Heart right ventricle (tissue), 16 donors: ENCODE measurements around the gene DIPK1A. TPM values are rescaled to one million over a fixed set of nuclear protein-coding genes. Genes with fewer than 3 reads are reported as not detected.

Experiments
- ATAC-seq, 8 donors: fragments of 200-7000 bp; cut with Tn5 transposase; one replicate each; pipeline ENCODE4 v1.9.1; 2020; ENCODE audit warnings: mild to moderate bottlenecking in 8 of 8, moderate library complexity in 8 of 8, moderate number of reproducible peaks in 1 of 8
- DNase-seq, 2 donors: peaks; one replicate each; pipeline ENCODE4 v3.0.0-alpha.2; 2020
- H3K27ac ChIP-seq, 10 donors: fragments of 200-600 bp; sonication (generic) in 2 of 10; one replicate each; pipeline versions ENCODE4 v1.5.0 to v1.8.0; 2020 to 2022; ENCODE audit warnings: mild to moderate bottlenecking in 3 of 10
- H3K27me3 ChIP-seq, 7 donors: fragments of 200-600 bp; one replicate each; pipeline ENCODE4 v1.8.0; 2021 to 2022; ENCODE audit warnings: mild to moderate bottlenecking in 2 of 7
- H3K36me3 ChIP-seq, 9 donors: fragments of 200-600 bp; sonication (generic) in 1 of 9; one replicate each; pipeline versions ENCODE4 v1.5.0 to v1.8.0; 2020 to 2022; ENCODE audit warnings: mild to moderate bottlenecking in 2 of 9
- H3K4me1 ChIP-seq, 9 donors: fragments of 200-600 bp; sonication (generic) in 1 of 9; one replicate each; pipeline versions ENCODE4 v1.5.0 to v1.8.0; 2020 to 2022; ENCODE audit warnings: mild to moderate bottlenecking in 4 of 9
- H3K4me3 ChIP-seq, 10 donors: fragments of 200-600 bp; sonication (generic) in 2 of 10; one replicate each; pipeline versions ENCODE4 v1.5.0 to v1.8.0; 2020 to 2022; ENCODE audit warnings: mild to moderate bottlenecking in 7 of 10, moderate library complexity in 2 of 10
- H3K9me3 ChIP-seq, 11 donors: fragments of 200-600 bp in 10 of 11; sonication (generic) in 2 of 11; one replicate each; pipeline versions ENCODE4 v1.5.0 to v1.8.0; 2013 to 2022; ENCODE audit warnings: mild to moderate bottlenecking in 2 of 11, control low read depth in 1 of 11, moderate library complexity in 1 of 11
- WGBS, 2 donors: extraction: QIAGEN DNeasy Blood & Tissue Kit; methylation state at CpG; one replicate each; pipeline ENCODE4 v1.1.7; 2013; ENCODE audit warnings: inconsistent platforms in 1 of 2; 5-methylcytosine and 5-hydroxymethylcytosine counted together
- intact Hi-C, 10 donors: fragments of 100-400 bp; cut with DNase I; formaldehyde crosslinking; loops; one replicate each; pipeline versions ENCODE4 v1.11.1 to v1.14.2; 2022
- polyA plus RNA-seq, 2 donors: library from polyadenylated mRNA; stranded (reverse); fragments of 200-250 nt; gene quantifications; one replicate each; pipeline ENCODE4 v1.2.3, GENCODE V29; 2013
- total RNA-seq, 10 donors: library from RNA; stranded (reverse); fragmentation: NEBNext Ultra II Directional in 3 of 10; extraction: Animal tissue kit (Norgen Biotek cat#: 25700) in 3 of 10; gene quantifications; one replicate each; pipeline versions ENCODE4 v1.2.1 to v1.2.4, GENCODE V29; 2021 to 2023
- TF ChIP-seq, protein P1 (sequence below), 9 donors: fragments of 200-600 bp; sonication (generic) in 2 of 9; IDR thresholded peaks; one replicate each; pipeline versions ENCODE4 v1.5.0 to v1.8.0; 2021 to 2022; ENCODE audit warnings: antibody characterized with exemption in 9 of 9, mild to moderate bottlenecking in 5 of 9, moderate library complexity in 1 of 9
- donor health status: Arrhythmogenic right ventricular cardiomyopathy.
- donor health status: ischemic (EF 13 %, LVEDD 7.1; RV severe dilation, severe dysfunction).
- donor health status: healthy with polysubstance abuse.
- donor health status: DM: no; HTN: yes; CAD: no.
- donor health status: DM: no; HTN: no; CAD: no.
- donor health status: ischemic (EF 25% LVEDD 6.9; RV normal size, moderate dysfunction).
- donor health status: ischemic (EF 25% LVEDD 5.7; RV mildly dilated, moderate dysfunction).
- donor health status: healthy.
- donor health status: DM: yes; HTN: yes; CAD: no.
- donor health status: Ischemic cardiomyopathy.
- donor health status: ischemic (EF 35%, LVEDD 5.7; RV mildly dilated, moderate dysfunction).
- donor health status: nonischemic (EF 11% LVEDD 7.7; RV severe dilation, severe dysfunction).
- donor health status: DM: yes; HTN: yes; CAD: no.
- donor health status: PGD.
- donor health status: ischemic (EF 29% LVEDD 5.4; RV normal size, mild dysfunction).
- donor health status: nonischemic (EF 23%, LVEDD 6.1; RV moderate dilation, normal function).

The DIPK1A gene
- total and polyA plus RNA-seq, 12 donors: 3.4 to 8.5 (median 6.3) TPM

GRCh38 chr1:92845908-92846307, 115.4 kb downstream of the DIPK1A start:
- TF ChIP-seq, protein P1, sequence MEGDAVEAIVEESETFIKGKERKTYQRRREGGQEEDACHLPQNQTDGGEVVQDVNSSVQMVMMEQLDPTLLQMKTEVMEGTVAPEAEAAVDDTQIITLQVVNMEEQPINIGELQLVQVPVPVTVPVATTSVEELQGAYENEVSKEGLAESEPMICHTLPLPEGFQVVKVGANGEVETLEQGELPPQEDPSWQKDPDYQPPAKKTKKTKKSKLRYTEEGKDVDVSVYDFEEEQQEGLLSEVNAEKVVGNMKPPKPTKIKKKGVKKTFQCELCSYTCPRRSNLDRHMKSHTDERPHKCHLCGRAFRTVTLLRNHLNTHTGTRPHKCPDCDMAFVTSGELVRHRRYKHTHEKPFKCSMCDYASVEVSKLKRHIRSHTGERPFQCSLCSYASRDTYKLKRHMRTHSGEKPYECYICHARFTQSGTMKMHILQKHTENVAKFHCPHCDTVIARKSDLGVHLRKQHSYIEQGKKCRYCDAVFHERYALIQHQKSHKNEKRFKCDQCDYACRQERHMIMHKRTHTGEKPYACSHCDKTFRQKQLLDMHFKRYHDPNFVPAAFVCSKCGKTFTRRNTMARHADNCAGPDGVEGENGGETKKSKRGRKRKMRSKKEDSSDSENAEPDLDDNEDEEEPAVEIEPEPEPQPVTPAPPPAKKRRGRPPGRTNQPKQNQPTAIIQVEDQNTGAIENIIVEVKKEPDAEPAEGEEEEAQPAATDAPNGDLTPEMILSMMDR (IDR thresholded peaks at IDR 0.05): no peak
- intact Hi-C loops: no loop called here
- ATAC-seq (no peak), DNase-seq (no peak)
- Histone ChIP-seq H3K4me3 (no peak overlapping the region), H3K27ac (no peak overlapping the region), H3K36me3 (peaks cover 0 to 65% (median 28%) of the 10 kb centered on the region in 9 donors), H3K4me1 (no peaks in the 10 kb centered on the region), H3K27me3 (no peaks in the 10 kb centered on the region), H3K9me3 (no peaks in the 10 kb centered on the region)
- WGBS, 2 donors: 64% methylated on average over 3 of the region's 3 CpGs

DNA sequence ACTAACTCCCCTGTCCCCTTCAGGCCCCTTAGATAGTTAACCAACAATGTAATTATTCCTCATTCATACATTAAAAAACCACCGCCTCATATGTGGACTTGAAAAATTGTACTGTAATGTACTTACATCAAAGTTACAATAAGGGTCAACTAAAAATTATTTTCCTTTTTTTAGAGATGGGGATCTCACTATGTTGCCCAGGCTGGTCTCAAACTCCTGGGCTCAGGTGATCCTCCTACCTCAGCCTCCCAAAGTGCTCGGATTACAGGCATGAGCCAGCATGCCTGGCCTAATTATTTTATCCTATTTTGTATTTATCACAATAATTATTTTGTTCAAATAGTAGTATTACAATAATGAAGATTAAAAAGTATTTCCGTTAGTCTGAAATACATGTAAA, 116.8 kb downstream of the DIPK1A start:
- H3K27ac ChIP-seq: no peak overlapping the region

DNA sequence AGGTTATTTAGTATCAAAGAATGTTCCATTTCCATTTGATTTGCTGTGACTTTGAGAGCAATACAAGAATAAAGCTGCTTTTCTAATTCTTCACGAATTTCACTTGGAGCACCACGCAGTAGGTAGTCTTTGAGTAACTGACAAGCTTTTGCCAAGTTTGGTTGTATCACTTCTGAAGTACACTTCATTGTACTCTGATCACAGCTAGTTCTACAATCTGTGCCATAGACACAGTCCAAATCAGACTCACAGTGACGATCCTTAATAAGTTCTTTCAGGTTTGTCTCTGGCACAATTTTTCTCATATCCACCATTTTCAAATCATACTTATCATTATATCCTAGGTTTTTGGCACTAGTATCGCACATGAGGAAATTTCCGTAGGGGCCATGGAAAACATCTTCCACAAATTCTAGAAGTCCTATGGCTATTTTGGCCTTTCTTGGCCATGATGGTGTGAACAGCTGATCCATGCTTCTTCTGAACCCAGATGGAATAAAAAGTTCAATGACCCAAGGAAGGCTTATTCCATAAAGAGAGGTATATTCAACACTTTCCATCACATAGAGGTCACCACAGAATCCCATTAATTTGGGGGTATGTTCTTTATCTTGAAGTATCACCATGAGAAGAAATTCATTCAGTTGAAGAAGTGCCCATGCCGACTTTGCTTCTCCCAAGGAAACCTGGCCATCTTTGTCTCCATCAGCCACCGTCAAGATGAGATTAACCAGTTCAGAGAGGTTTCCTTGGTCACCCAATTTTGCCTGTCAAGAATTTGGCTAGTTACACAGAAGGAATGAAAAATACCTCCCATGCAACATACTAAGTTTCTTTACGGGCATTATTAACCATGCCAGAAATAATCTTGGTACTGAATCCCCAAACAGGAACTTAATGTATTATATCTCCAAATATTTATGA, 117.6 kb downstream of the DIPK1A start:
- H3K4me3 ChIP-seq: no peak overlapping the region
- TF ChIP-seq, protein P1 (IDR thresholded peaks at IDR 0.05): no peak
- H3K4me1 ChIP-seq: peaks cover 0 to 17% (median 10%) of the 10 kb centered on the region in 9 donors
- 88 to 91% methylated on average over 8 of the region's 8 CpGs for WGBS, 2 donors
- H3K27me3 ChIP-seq: no peaks in the 10 kb centered on the region
- no peak for ATAC-seq
- no peak overlapping the region for H3K27ac ChIP-seq
- H3K36me3 ChIP-seq: peaks cover 0 to 71% (median 33%) of the 10 kb centered on the region in 9 donors
- H3K9me3 ChIP-seq: no peaks in the 10 kb centered on the region
- no peak for DNase-seq
- intact Hi-C loops: no loop called here

More for the DNA sequence above, 116.8 kb downstream of the DIPK1A start:
- no peak for ATAC-seq
- no peak for DNase-seq
- intact Hi-C loops: no loop called here
- Histone ChIP-seq H3K36me3 (peaks cover 0 to 68% (median 32%) of the 10 kb centered on the region in 9 donors), H3K4me1 (peaks cover 0 to 10% (median 3%) of the 10 kb centered on the region in 9 donors), H3K4me3 (no peak overlapping the region), H3K9me3 (no peaks in the 10 kb centered on the region), H3K27me3 (no peaks in the 10 kb centered on the region)
- 97 to 98% methylated on average over 3 of the region's 3 CpGs for WGBS, 2 donors
- TF ChIP-seq, protein P1 (IDR thresholded peaks at IDR 0.05): no peak

- Histone ChIP-seq H3K36me3 (peaks cover 0 to 77% (median 38%) of the 10 kb centered on the region in 9 donors), H3K27me3 (no peaks in the 10 kb centered on the region), H3K4me1 (peaks cover 0 to 24% (median 16%) of the 10 kb centered on the region in 9 donors), H3K27ac (no peak overlapping the region), H3K4me3 (no peak overlapping the region), H3K9me3 (no peaks in the 10 kb centered on the region)
- intact Hi-C loops: no loop called here
- TF ChIP-seq, protein P1 (IDR thresholded peaks at IDR 0.05): no peak
- ATAC-seq (no peak), DNase-seq (no peak)
- 43% methylated on average over 2 of the region's 2 CpGs for WGBS, 2 donors
These were observed 118.2 kb downstream of the DIPK1A start for GRCh38 chr1:92843046-92843423.
